ENCODE data around the gene MBD5. TPM values are rescaled to one million over a fixed set of nuclear protein-coding genes. Genes with fewer than 3 reads are reported as not detected.

MBD5 gene
- total and polyA plus RNA-seq, 9 donors, result 12.2 to 23.6 (median 19.6) TPM

GRCh38 chr2:148517822-148518221 lies 496.9 kb downstream of the MBD5 start:
- H3K36me3 ChIP-seq (ENCODE audit: control insufficient read depth, insufficient read depth, low read length), result peaks cover 5% of the 10 kb centered on the region
- H3K4me1 ChIP-seq (ENCODE audit: control insufficient read depth, insufficient read depth, low read length), result no peaks in the 10 kb centered on the region
- 100% methylated on average over 2 of the region's 5 CpGs for WGBS (ENCODE audit: insufficient coverage)

GRCh38 chr2:148519013-148519412 lies 498.1 kb downstream of the MBD5 start:
- 87% methylated on average over 4 of the region's 7 CpGs for whole genome bisulfite sequencing (ENCODE audit: insufficient coverage)
- Histone ChIP-seq H3K4me1 (ENCODE audit: control insufficient read depth, insufficient read depth, low read length) (no peaks in the 10 kb centered on the region), H3K4me3 (ENCODE audit: low read length) (no peak overlapping the region), H3K27me3 (ENCODE audit: control insufficient read depth, insufficient read depth, low read length) (no peaks in the 10 kb centered on the region), H3K36me3 (ENCODE audit: control insufficient read depth, insufficient read depth, low read length) (peaks cover 5% of the 10 kb centered on the region), H3K9me3 (replicated peaks; ENCODE audit: control insufficient read depth, low read depth, low read length) (no peaks in the 10 kb centered on the region), H3K27ac (ENCODE audit: low read length) (no peak overlapping the region)
- no peak for DNase-seq

More at GRCh38 chr2:148517822-148518221, 496.9 kb downstream of the MBD5 start:
- Histone ChIP-seq H3K27me3 (ENCODE audit: control insufficient read depth, insufficient read depth, low read length) (no peaks in the 10 kb centered on the region), H3K27ac (ENCODE audit: low read length) (no peak overlapping the region), H3K9me3 (replicated peaks; ENCODE audit: control insufficient read depth, low read depth, low read length) (no peaks in the 10 kb centered on the region), H3K4me3 (ENCODE audit: low read length) (no peak overlapping the region)
- DNase-seq, result no peak

- no CpG with 5 or more reads among the region's 1 CpG for WGBS (ENCODE audit: insufficient coverage)
- Histone ChIP-seq H3K27me3 (ENCODE audit: control insufficient read depth, insufficient read depth, low read length) (no peaks in the 10 kb centered on the region), H3K27ac (ENCODE audit: low read length) (no peak overlapping the region), H3K36me3 (ENCODE audit: control insufficient read depth, insufficient read depth, low read length) (no peaks in the 10 kb centered on the region), H3K4me3 (ENCODE audit: low read length) (no peak overlapping the region), H3K9me3 (replicated peaks; ENCODE audit: control insufficient read depth, low read depth, low read length) (no peaks in the 10 kb centered on the region), H3K4me1 (ENCODE audit: control insufficient read depth, insufficient read depth, low read length) (no peaks in the 10 kb centered on the region)
- no peak for DNase-seq
Observed at GRCh38 chr2:148521181-148521580, 500.3 kb downstream of the MBD5 start.

GRCh38 chr2:148523315-148523714 lies 502.4 kb downstream of the MBD5 start:
- H3K27me3 ChIP-seq (ENCODE audit: control insufficient read depth, insufficient read depth, low read length), result no peaks in the 10 kb centered on the region
- H3K27ac ChIP-seq (ENCODE audit: low read length), result no peak overlapping the region
- no peaks in the 10 kb centered on the region for H3K36me3 ChIP-seq (ENCODE audit: control insufficient read depth, insufficient read depth, low read length)
- H3K4me3 ChIP-seq (ENCODE audit: low read length), result no peak overlapping the region
- no peaks in the 10 kb centered on the region for H3K9me3 ChIP-seq (replicated peaks; ENCODE audit: control insufficient read depth, low read depth, low read length)
- DNase-seq, result no peak
- 55% methylated on average over 1 of the region's 1 CpG for WGBS (ENCODE audit: insufficient coverage)
- H3K4me1 ChIP-seq (ENCODE audit: control insufficient read depth, insufficient read depth, low read length), result no peaks in the 10 kb centered on the region

- no peak overlapping the region for H3K4me3 ChIP-seq (ENCODE audit: low read length)
- H3K36me3 ChIP-seq (ENCODE audit: control insufficient read depth, insufficient read depth, low read length), result no peaks in the 10 kb centered on the region
- DNase-seq, result no peak
- no peaks in the 10 kb centered on the region for H3K9me3 ChIP-seq (replicated peaks; ENCODE audit: control insufficient read depth, low read depth, low read length)
- H3K4me1 ChIP-seq (ENCODE audit: control insufficient read depth, insufficient read depth, low read length), result no peaks in the 10 kb centered on the region
- no peaks in the 10 kb centered on the region for H3K27me3 ChIP-seq (ENCODE audit: control insufficient read depth, insufficient read depth, low read length)
- no peak overlapping the region for H3K27ac ChIP-seq (ENCODE audit: low read length)
- WGBS (ENCODE audit: insufficient coverage), result no CpG with 5 or more reads among the region's 1 CpG
Observed at GRCh38 chr2:148524519-148524919, 503.6 kb downstream of the MBD5 start.

GRCh38 chr2:148525130-148525529 lies 504.2 kb downstream of the MBD5 start:
- Histone ChIP-seq H3K9me3 (replicated peaks; ENCODE audit: control insufficient read depth, low read depth, low read length) (no peaks in the 10 kb centered on the region), H3K36me3 (ENCODE audit: control insufficient read depth, insufficient read depth, low read length) (no peaks in the 10 kb centered on the region), H3K4me1 (ENCODE audit: control insufficient read depth, insufficient read depth, low read length) (no peaks in the 10 kb centered on the region), H3K27me3 (ENCODE audit: control insufficient read depth, insufficient read depth, low read length) (no peaks in the 10 kb centered on the region), H3K27ac (ENCODE audit: low read length) (no peak overlapping the region), H3K4me3 (ENCODE audit: low read length) (no peak overlapping the region)
- WGBS (ENCODE audit: insufficient coverage), result 100% methylated on average over 2 of the region's 2 CpGs
- DNase-seq, result no peak

GRCh38 chr2:148526509-148527346 lies 505.8 kb downstream of the MBD5 start:
- Histone ChIP-seq H3K36me3 (ENCODE audit: control insufficient read depth, insufficient read depth, low read length) (no peaks in the 10 kb centered on the region), H3K4me3 (ENCODE audit: low read length) (no peak overlapping the region), H3K4me1 (ENCODE audit: control insufficient read depth, insufficient read depth, low read length) (no peaks in the 10 kb centered on the region), H3K27ac (ENCODE audit: low read length) (no peak overlapping the region), H3K9me3 (replicated peaks; ENCODE audit: control insufficient read depth, low read depth, low read length) (no peaks in the 10 kb centered on the region), H3K27me3 (ENCODE audit: control insufficient read depth, insufficient read depth, low read length) (no peaks in the 10 kb centered on the region)
- no peak for DNase-seq
- 34% methylated on average over 7 of the region's 9 CpGs for WGBS (ENCODE audit: insufficient coverage)

GRCh38 chr2:148527488-148528340 lies 506.8 kb downstream of the MBD5 start:
- H3K27me3 ChIP-seq (ENCODE audit: control insufficient read depth, insufficient read depth, low read length), result no peaks in the 10 kb centered on the region
- H3K9me3 ChIP-seq (replicated peaks; ENCODE audit: control insufficient read depth, low read depth, low read length), result no peaks in the 10 kb centered on the region
- WGBS (ENCODE audit: insufficient coverage), result 71% methylated on average over 10 of the region's 14 CpGs
- H3K4me1 ChIP-seq (ENCODE audit: control insufficient read depth, insufficient read depth, low read length), result no peaks in the 10 kb centered on the region
- H3K36me3 ChIP-seq (ENCODE audit: control insufficient read depth, insufficient read depth, low read length), result no peaks in the 10 kb centered on the region
- no peak overlapping the region for H3K4me3 ChIP-seq (ENCODE audit: low read length)
- DNase-seq, result no peak
- H3K27ac ChIP-seq (ENCODE audit: low read length), result no peak overlapping the region

GRCh38 chr2:148528356-148529064 lies 507.6 kb downstream of the MBD5 start:
- Histone ChIP-seq H3K9me3 (replicated peaks; ENCODE audit: control insufficient read depth, low read depth, low read length) (no peaks in the 10 kb centered on the region), H3K27ac (ENCODE audit: low read length) (no peak overlapping the region), H3K27me3 (ENCODE audit: control insufficient read depth, insufficient read depth, low read length) (no peaks in the 10 kb centered on the region), H3K36me3 (ENCODE audit: control insufficient read depth, insufficient read depth, low read length) (no peaks in the 10 kb centered on the region), H3K4me3 (ENCODE audit: low read length) (no peak overlapping the region), H3K4me1 (ENCODE audit: control insufficient read depth, insufficient read depth, low read length) (no peaks in the 10 kb centered on the region)
- 86% methylated on average over 2 of the region's 6 CpGs for WGBS (ENCODE audit: insufficient coverage)
- DNase-seq, result no peak

- H3K27ac ChIP-seq (ENCODE audit: low read length), result no peak overlapping the region
- H3K4me1 ChIP-seq (ENCODE audit: control insufficient read depth, insufficient read depth, low read length), result no peaks in the 10 kb centered on the region
- 64% methylated on average over 7 of the region's 8 CpGs for WGBS (ENCODE audit: insufficient coverage)
- H3K9me3 ChIP-seq (replicated peaks; ENCODE audit: control insufficient read depth, low read depth, low read length), result no peaks in the 10 kb centered on the region
- H3K27me3 ChIP-seq (ENCODE audit: control insufficient read depth, insufficient read depth, low read length), result no peaks in the 10 kb centered on the region
- no peaks in the 10 kb centered on the region for H3K36me3 ChIP-seq (ENCODE audit: control insufficient read depth, insufficient read depth, low read length)
- no peak for DNase-seq
- H3K4me3 ChIP-seq (ENCODE audit: low read length), result no peak overlapping the region
Observed at GRCh38 chr2:148529745-148530144, 508.9 kb downstream of the MBD5 start.
